A549 (cell line): ENCODE results near the gene SLC27A1. TPM values are rescaled to one million over a fixed set of nuclear protein-coding genes. Genes with fewer than 3 reads are reported as not detected.

Source experiments
- ATAC-seq, 2 experiments: fragments of 200-7000 bp in 1 of 2; fragments of >200 bp in 1 of 2; cut with Nextera tagmentation in 1 of 2; cut with Tn5 transposase in 1 of 2; 3 replicates each; pipeline versions ENCODE4 v1.8.0 to v1.9.1; 2018 to 2020; ENCODE audit warnings: mild to moderate bottlenecking in 1 of 2, moderate library complexity in 1 of 2
- CTCF ChIA-PET: fragments of 300-600 bp; sonication (Branson Sonifier 250); formaldehyde crosslinking; extraction: SDS; loops from one replicate; lab custom pipeline; 2021; ENCODE audit warnings: antibody characterized with exemption, inconsistent platforms; lab: Yijun Ruan, JAX
- POLR2A ChIA-PET: fragments of 350-600 bp; formaldehyde crosslinking; extraction: SDS; loops from one replicate; lab custom pipeline; 2021; ENCODE audit warnings: antibody characterized with exemption, inconsistent platforms; lab: Yijun Ruan, JAX
- DNase-seq, 2 experiments: peaks; one replicate each; pipeline versions ENCODE4 v3.0.0 to v3.0.0-alpha.2; 2011 to 2016; ENCODE audit warnings: low read depth in 1 of 2, low spot score in 1 of 2
- FAIRE-seq: peaks from 2 replicates; lab custom pipeline; 2011; peaks lifted over from hg19 to GRCh38; lab: Jason Lieb, UNC
- H3K27ac ChIP-seq, 2 experiments: fragments of >200 bp; sonication (Bioruptor Twin); formaldehyde crosslinking; 3 replicates each; pipeline ENCODE4 v1.5.1; 2016 to 2017
- H3K4me1 ChIP-seq: fragments of >200 bp; sonication (Bioruptor Twin); formaldehyde crosslinking; 3 replicates; pipeline ENCODE4 v1.6.1; 2016
- H3K4me2 ChIP-seq: fragments of >200 bp; sonication (Bioruptor Twin); formaldehyde crosslinking; 3 replicates; pipeline ENCODE4 v1.6.1; 2016
- H3K4me3 ChIP-seq: fragments of >200 bp; sonication (Bioruptor Twin); formaldehyde crosslinking; 3 replicates; pipeline ENCODE4 v1.5.1; 2016
- H3K9me3 ChIP-seq: fragments of >200 bp; sonication (Bioruptor Twin); formaldehyde crosslinking; 3 replicates; pipeline ENCODE4 v1.6.1; 2016
- ATOH8 ChIP-seq: fragments of 250-450 bp; sonication (Bioruptor Pico); IDR thresholded peaks from 2 replicates; pipeline ENCODE4 v1.5.0; 2020; ENCODE audit warnings: low read depth, mild to moderate bottlenecking, moderate library complexity
- BHLHE40 ChIP-seq: IDR thresholded peaks from 2 replicates; pipeline ENCODE4 v1.6.1; 2012; ENCODE audit warnings: low read depth, low read length, inconsistent platforms
- CBX2 ChIP-seq: fragments of 200-600 bp; sonication (generic); IDR thresholded peaks from 2 replicates; pipeline ENCODE4 v1.6.1; 2016; ENCODE audit warnings: low read depth, mild to moderate bottlenecking, borderline replicate concordance
- CBX8 ChIP-seq: fragments of 200-600 bp; sonication (generic); IDR thresholded peaks from 2 replicates; pipeline ENCODE4 v1.6.1; 2016
- CEBPB ChIP-seq, 2 experiments: fragments of >200 bp in 1 of 2; sonication (Bioruptor Twin) in 1 of 2; formaldehyde crosslinking in 1 of 2; IDR thresholded peaks; 2 replicates each; pipeline ENCODE4 v1.6.1; 2012 to 2016
- CTCF ChIP-seq: fragments of >200 bp; sonication (Bioruptor Twin); formaldehyde crosslinking; IDR thresholded peaks from 3 replicates; pipeline ENCODE4 v1.5.1; 2016
- E2F6 ChIP-seq: IDR thresholded peaks from 2 replicates; pipeline ENCODE4 v1.6.1; 2012; ENCODE audit warnings: low read depth, borderline replicate concordance
- EP300 ChIP-seq, 2 experiments: fragments of >200 bp; sonication (Bioruptor Twin); formaldehyde crosslinking; IDR thresholded peaks; 2 replicates in 1 of 2; 3 replicates in 1 of 2; pipeline ENCODE4 v1.6.1; 2016 to 2017
- FOSB ChIP-seq: fragments of 250-450 bp; sonication (Bioruptor Pico); IDR thresholded peaks from 2 replicates; pipeline ENCODE4 v1.5.0; 2020; ENCODE audit warnings: mild to moderate bottlenecking, moderate library complexity
- HDAC2 ChIP-seq: fragments of 200-600 bp; sonication (generic); IDR thresholded peaks from 2 replicates; pipeline ENCODE4 v1.6.1; 2016
- HEYL ChIP-seq: fragments of 250-450 bp; sonication (Bioruptor Pico); IDR thresholded peaks from 2 replicates; pipeline ENCODE4 v1.8.0; 2021; ENCODE audit warnings: mild to moderate bottlenecking, moderate library complexity
- HMGXB4 ChIP-seq: fragments of 250-450 bp; sonication (Bioruptor Pico); IDR thresholded peaks from 2 replicates; pipeline ENCODE4 v1.5.0; 2021; ENCODE audit warnings: mild to moderate bottlenecking, moderate library complexity, borderline replicate concordance
- HOXB5 ChIP-seq: fragments of 250-450 bp; sonication (Bioruptor Pico); IDR thresholded peaks from 2 replicates; pipeline ENCODE4 v1.5.0; 2020; ENCODE audit warnings: mild to moderate bottlenecking, moderate library complexity
- JUN ChIP-seq, 2 experiments: fragments of >200 bp; sonication (Bioruptor Twin); formaldehyde crosslinking; IDR thresholded peaks; 2 replicates in 1 of 2; 3 replicates in 1 of 2; pipeline ENCODE4 v1.6.1; 2016 to 2017
- JUNB ChIP-seq: fragments of >200 bp; sonication (Bioruptor Twin); formaldehyde crosslinking; IDR thresholded peaks from 2 replicates; pipeline ENCODE4 v1.6.1; 2016
- KDM5A ChIP-seq: fragments of 200-600 bp; sonication (generic); IDR thresholded peaks from 2 replicates; pipeline ENCODE4 v1.6.1; 2016; ENCODE audit warnings: antibody characterized with exemption, mild to moderate bottlenecking
- MAFK ChIP-seq: fragments of 450-650 bp; IDR thresholded peaks from 2 replicates; pipeline ENCODE4 v1.6.1; 2014; ENCODE audit not compliant: partially characterized antibody
- MAX ChIP-seq: IDR thresholded peaks from 2 replicates; pipeline ENCODE4 v1.6.1; 2012
- NPAS2 ChIP-seq: fragments of 250-450 bp; sonication (Bioruptor Pico); IDR thresholded peaks from 2 replicates; pipeline ENCODE4 v1.8.0; 2022; ENCODE audit warnings: mild to moderate bottlenecking, moderate library complexity, borderline replicate concordance
- PHF8 ChIP-seq: fragments of 200-600 bp; sonication (generic); IDR thresholded peaks from 2 replicates; pipeline ENCODE4 v1.6.1; 2016; ENCODE audit warnings: low read depth, mild to moderate bottlenecking, antibody characterized with exemption, moderate library complexity, borderline replicate concordance
- POLR2AphosphoS2 ChIP-seq: conservative IDR thresholded peaks from 2 replicates; pipeline ENCODE4 v1.6.1; 2012; ENCODE audit warnings: low read length, improper control_type of control experiment, inconsistent platforms
- RAD21 ChIP-seq, 2 experiments: fragments of >200 bp in 1 of 2; sonication (Bioruptor Twin) in 1 of 2; formaldehyde crosslinking in 1 of 2; IDR thresholded peaks in 1 of 2; conservative IDR thresholded peaks in 1 of 2; 2 replicates in 1 of 2; 3 replicates in 1 of 2; pipeline ENCODE4 v1.6.1; 2012 to 2018; ENCODE audit warnings: inconsistent platforms in 1 of 2
- RCOR1 ChIP-seq: fragments of 150-350 bp; IDR thresholded peaks from 2 replicates; pipeline ENCODE4 v1.6.1; 2014; ENCODE audit warnings: antibody characterized with exemption, low read length, low read depth
- REST ChIP-seq: fragments of 200-600 bp; sonication (generic); IDR thresholded peaks from 2 replicates; pipeline ENCODE4 v1.6.1; 2016; ENCODE audit warnings: antibody characterized with exemption, mild to moderate bottlenecking, moderate library complexity
- SMC3 ChIP-seq: fragments of >200 bp; sonication (Bioruptor Twin); formaldehyde crosslinking; IDR thresholded peaks from 3 replicates; pipeline ENCODE4 v1.6.1; 2018; ENCODE audit warnings: inconsistent platforms
- ZC3H11A ChIP-seq: fragments of 450-650 bp; IDR thresholded peaks from 2 replicates; pipeline ENCODE4 v1.6.1; 2014; ENCODE audit warnings: antibody characterized with exemption, mild to moderate bottlenecking
- ZNF302 ChIP-seq: fragments of 250-450 bp; sonication (Bioruptor Pico); IDR thresholded peaks from 2 replicates; pipeline ENCODE4 v1.9.0; 2021; ENCODE audit warnings: inconsistent platforms, mild to moderate bottlenecking, moderate library complexity
- ZSCAN20 ChIP-seq: fragments of 250-450 bp; sonication (Bioruptor Pico); IDR thresholded peaks from 2 replicates; pipeline ENCODE4 v1.8.0; 2022; ENCODE audit warnings: mild to moderate bottlenecking, moderate library complexity
- WGBS: methylation state at CpG from one replicate; pipeline ENCODE4 v1.1.6; 2017; ENCODE audit errors: missing lambda C conversion rate; 5-methylcytosine and 5-hydroxymethylcytosine counted together
- polyA plus RNA-seq, 4 experiments: library from polyadenylated mRNA; depleted of rRNA in 3 of 4; stranded (reverse); fragments of >200 nt; fragmentation: RNase III in 1 of 4; extraction: RNeasy Plus Mini Kit Qiagen cat#74134 plus additional on column Dnase treatment in 1 of 4; gene quantifications; 2 replicates in 3 of 4; 3 replicates in 1 of 4; pipeline ENCODE4 v1.2.3, GENCODE V29; 2011 to 2017

SLC27A1 gene
- polyA plus RNA-seq, 2 of the 4 experiments (the other 2 are of a cell fraction): 1.8 to 2.5 TPM

- no peak for TF ChIP-seq RAD21 (conservative IDR thresholded peaks at IDR 0.05 in 1 of 2, IDR thresholded peaks at IDR 0.05 in 1 of 2)
- no peak for TF ChIP-seq ZC3H11A
- TF ChIP-seq ATOH8 (CRISPR knock-in tag): no peak
- no peak for TF ChIP-seq CEBPB (IDR thresholded peaks at IDR 0.05)
- TF ChIP-seq ZSCAN20 (CRISPR knock-in tag): no peak
- TF ChIP-seq HDAC2: no peak
- TF ChIP-seq HOXB5 (CRISPR knock-in tag): no peak
- TF ChIP-seq HMGXB4: no peak
- no peak for TF ChIP-seq KDM5A
- no peak for TF ChIP-seq RCOR1
- no peak for TF ChIP-seq E2F6
- TF ChIP-seq ZNF302 (CRISPR knock-in tag): no peak
- no peak for TF ChIP-seq PHF8
- TF ChIP-seq NPAS2 (CRISPR knock-in tag): no peak
- TF ChIP-seq EP300 (IDR thresholded peaks at IDR 0.05): no peak
- no peaks in the 10 kb centered on the region for H3K4me1 ChIP-seq
- POLR2A ChIA-PET: no interaction called here
- H3K4me2 ChIP-seq: no peak overlapping the region
- DNase-seq: no peak
- 53% methylated on average over 8 of the region's 9 CpGs for WGBS
- H3K4me3 ChIP-seq: no peak overlapping the region
- H3K27ac ChIP-seq: no peak overlapping the region
- ATAC-seq: no peak
- no peaks in the 10 kb centered on the region; the same call in 2 of the 3 replicates for H3K9me3 ChIP-seq
- no peak for FAIRE-seq
- CTCF ChIA-PET: interaction anchor here (1.3 kb wide), 1 partner anchor 17 kb away, joined by 3 read pairs; no protein-coding TSS in a partner anchor
Observed at GRCh38 chr19:17525141-17525540, 54.8 kb downstream of the SLC27A1 start.

- Histone ChIP-seq H3K4me3 (no peak overlapping the region), H3K4me2 (no peak overlapping the region), H3K4me1 (0 out of 3 replicates have a peak, but pooled peaks cover 4% of the 10 kb centered on the region), H3K27ac (no peak overlapping the region), H3K9me3 (no peaks in the 10 kb centered on the region; the same call in 2 of the 3 replicates)
- ATAC-seq: peak in 1 of 2 experiments; percentile 45; a peak in 1 of 6 replicates
- CTCF ChIA-PET: no interaction called here
- FAIRE-seq: no peak
- POLR2A ChIA-PET: interaction anchor here (0.5 kb wide), 1 partner anchor 86 kb away, joined by 6 read pairs; no protein-coding TSS in a partner anchor
- no peak for TF ChIP-seq JUN (IDR thresholded peaks at IDR 0.05)
- TF ChIP-seq MAFK: no peak
- no peak for TF ChIP-seq JUNB
- TF ChIP-seq HEYL (CRISPR knock-in tag): no peak
- no peak for TF ChIP-seq CBX8
- TF ChIP-seq MAX: no peak
- TF ChIP-seq SMC3: no peak
- no peak for TF ChIP-seq FOSB (CRISPR knock-in tag)
- TF ChIP-seq REST: no peak
- no peak for TF ChIP-seq POLR2AphosphoS2
- TF ChIP-seq CEBPB (IDR thresholded peaks at IDR 0.05): no peak
- TF ChIP-seq EP300 (IDR thresholded peaks at IDR 0.05): no peak
- no peak for TF ChIP-seq HDAC2
- TF ChIP-seq BHLHE40: no peak
- no peak for TF ChIP-seq CBX2
- TF ChIP-seq CTCF: no peak
- no peak for TF ChIP-seq ZNF302 (CRISPR knock-in tag)
- WGBS: 44% methylated on average over 5 of the region's 16 CpGs
- no peak for DNase-seq
Observed at GRCh38 chr19:17526922-17527321, 56.6 kb downstream of the SLC27A1 start.
